ENCODE data around the gene PEX11A. TPM values are rescaled to one million over a fixed set of nuclear protein-coding genes. Genes with fewer than 3 reads are reported as not detected.

The PEX11A gene
- total RNA-seq, 6 experiments from 2014 or later, result 6.9 to 30.9 (median 22.6) TPM

- 68% methylated on average over 8 of the region's 8 CpGs for WGBS (ENCODE audit: insufficient coverage, low coverage, low lambda C conversion rate, missing lambda C conversion rate)
- Histone ChIP-seq H3K27ac (no peak overlapping the region), H3K9me3 (no peaks in the 10 kb centered on the region), H3K4me3 (no peak overlapping the region), H3K27me3 (no peaks in the 10 kb centered on the region), H3K36me3 (no peaks in the 10 kb centered on the region), H3K4me1 (no peaks in the 10 kb centered on the region)
- no peak for DNase-seq
- TF ChIP-seq POLR2A (IDR thresholded peaks at IDR 0.05) (no peak), CTCF (IDR thresholded peaks at IDR 0.05) (no peak)
- intact Hi-C loops (cut with DNase I), result no loop called here
- no peak for ATAC-seq
Observed at GRCh38 chr15:89732451-89733172, 42.1 kb upstream of the PEX11A start.

- Histone ChIP-seq H3K27me3 (no peaks in the 10 kb centered on the region), H3K27ac (no peak overlapping the region), H3K4me3 (no peak overlapping the region), H3K4me1 (no peaks in the 10 kb centered on the region), H3K9me3 (no peaks in the 10 kb centered on the region), H3K36me3 (no peaks in the 10 kb centered on the region)
- intact Hi-C loops (cut with DNase I), result no loop called here
- no CpG with 5 or more reads among the region's 5 CpGs for WGBS (ENCODE audit: insufficient coverage, low coverage, low lambda C conversion rate, missing lambda C conversion rate)
- DNase-seq (no peak), ATAC-seq (peak in 2 of 4 donors; percentile 22 to 29)
- TF ChIP-seq CTCF (IDR thresholded peaks at IDR 0.05) (no peak), POLR2A (IDR thresholded peaks at IDR 0.05) (no peak)
Observed at GRCh38 chr15:89731275-89731674, 40.7 kb upstream of the PEX11A start.

- no peak for TF ChIP-seq POLR2A (IDR thresholded peaks at IDR 0.05)
- no peak for TF ChIP-seq CTCF (IDR thresholded peaks at IDR 0.05)
- Histone ChIP-seq H3K9me3 (no peaks in the 10 kb centered on the region), H3K4me3 (no peak overlapping the region), H3K4me1 (no peaks in the 10 kb centered on the region), H3K27me3 (no peaks in the 10 kb centered on the region), H3K36me3 (no peaks in the 10 kb centered on the region), H3K27ac (no peak overlapping the region)
- peak in 2 of 4 donors; percentile 21 to 59 for ATAC-seq
- WGBS (ENCODE audit: insufficient coverage, low coverage, low lambda C conversion rate, missing lambda C conversion rate), result 67% methylated on average over 2 of the region's 2 CpGs
- no peak for DNase-seq
- intact Hi-C loops (cut with DNase I), result no loop called here
Observed at GRCh38 chr15:89728254-89728653, 37.7 kb upstream of the PEX11A start.

GRCh38 chr15:89725064-89725463 is 34.5 kb upstream of the PEX11A start:
- Histone ChIP-seq H3K4me3 (no peak overlapping the region), H3K9me3 (no peaks in the 10 kb centered on the region), H3K27me3 (no peaks in the 10 kb centered on the region), H3K36me3 (no peaks in the 10 kb centered on the region), H3K4me1 (no peaks in the 10 kb centered on the region), H3K27ac (no peak overlapping the region)
- 77% methylated on average over 1 of the region's 1 CpG for WGBS (ENCODE audit: insufficient coverage, low coverage, low lambda C conversion rate, missing lambda C conversion rate)
- TF ChIP-seq CTCF (IDR thresholded peaks at IDR 0.05) (no peak), POLR2A (IDR thresholded peaks at IDR 0.05) (no peak)
- intact Hi-C loops (cut with DNase I), result no loop called here
- DNase-seq (no peak), ATAC-seq (no peak)
